Heart left ventricle (tissue), 13 donors: Measurements from ENCODE around the gene EDA2R.

ENCODE experiments used
- POLR2A ChIP-seq, 2 donors: fragments of 450-650 bp; IDR thresholded peaks; one replicate each; pipeline ENCODE4 v1.6.1; 2017; ENCODE audit warnings: antibody characterized with exemption in 2 of 2, mild to moderate bottlenecking in 2 of 2, moderate library complexity in 2 of 2
- TF ChIP-seq, protein P1 (sequence below), 12 donors: fragments of 200-600 bp; sonication (generic) in 4 of 12; IDR thresholded peaks; one replicate each; pipeline versions ENCODE4 v1.5.0 to v1.8.0; 2018 to 2022; ENCODE audit warnings: antibody characterized with exemption in 12 of 12, mild to moderate bottlenecking in 5 of 12
- donor health status: ischemic (EF 13 %, LVEDD 7.1; RV severe dilation, severe dysfunction).
- donor health status: DM: no; HTN: yes; CAD: no.
- donor health status: DM: no; HTN: no; CAD: no.
- donor health status: ischemic (EF 25% LVEDD 6.9; RV normal size, moderate dysfunction).
- donor health status: ischemic (EF 25% LVEDD 5.7; RV mildly dilated, moderate dysfunction).
- donor health status: ischemic (EF 35%, LVEDD 5.7; RV mildly dilated, moderate dysfunction).
- donor health status: nonischemic (EF 11% LVEDD 7.7; RV severe dilation, severe dysfunction).
- donor health status: DM: yes; HTN: yes; CAD: no.
- donor health status: PGD.
- donor health status: ischemic (EF 29% LVEDD 5.4; RV normal size, mild dysfunction).
- donor health status: nonischemic (EF 23%, LVEDD 6.1; RV moderate dilation, normal function).

DNA sequence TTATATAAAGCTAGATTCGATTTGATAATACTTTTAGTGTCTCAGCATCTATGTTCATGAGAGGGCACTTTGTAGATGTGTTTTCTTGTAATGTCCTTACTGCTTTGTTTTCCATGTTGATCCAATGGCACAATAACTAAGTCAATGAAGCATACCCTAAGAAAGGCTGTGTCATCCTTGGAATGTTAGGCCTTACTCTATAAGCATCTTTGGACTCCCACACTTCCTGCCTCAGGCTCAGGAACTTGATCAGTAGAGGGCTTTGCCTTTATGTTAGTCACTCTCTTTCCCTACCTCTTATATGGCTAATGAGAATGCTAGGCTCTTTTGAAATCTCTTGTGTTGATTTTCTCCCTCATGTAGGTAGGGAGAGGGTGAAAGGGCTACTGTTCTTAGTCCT lies 33.2 kb upstream of the EDA2R start:
- TF ChIP-seq, protein P1, sequence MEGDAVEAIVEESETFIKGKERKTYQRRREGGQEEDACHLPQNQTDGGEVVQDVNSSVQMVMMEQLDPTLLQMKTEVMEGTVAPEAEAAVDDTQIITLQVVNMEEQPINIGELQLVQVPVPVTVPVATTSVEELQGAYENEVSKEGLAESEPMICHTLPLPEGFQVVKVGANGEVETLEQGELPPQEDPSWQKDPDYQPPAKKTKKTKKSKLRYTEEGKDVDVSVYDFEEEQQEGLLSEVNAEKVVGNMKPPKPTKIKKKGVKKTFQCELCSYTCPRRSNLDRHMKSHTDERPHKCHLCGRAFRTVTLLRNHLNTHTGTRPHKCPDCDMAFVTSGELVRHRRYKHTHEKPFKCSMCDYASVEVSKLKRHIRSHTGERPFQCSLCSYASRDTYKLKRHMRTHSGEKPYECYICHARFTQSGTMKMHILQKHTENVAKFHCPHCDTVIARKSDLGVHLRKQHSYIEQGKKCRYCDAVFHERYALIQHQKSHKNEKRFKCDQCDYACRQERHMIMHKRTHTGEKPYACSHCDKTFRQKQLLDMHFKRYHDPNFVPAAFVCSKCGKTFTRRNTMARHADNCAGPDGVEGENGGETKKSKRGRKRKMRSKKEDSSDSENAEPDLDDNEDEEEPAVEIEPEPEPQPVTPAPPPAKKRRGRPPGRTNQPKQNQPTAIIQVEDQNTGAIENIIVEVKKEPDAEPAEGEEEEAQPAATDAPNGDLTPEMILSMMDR (IDR thresholded peaks at IDR 0.05), result no peak
- no peak for TF ChIP-seq POLR2A (IDR thresholded peaks at IDR 0.05)
